HG03457 (cell line): Measurements from ENCODE around the gene SPACA6.
"Not testable (repeated sequence)": the region's sequence is repeated elsewhere in the genome, so short reads cannot be mapped to it uniquely, and the experiment has no call there.

Experiments used
- ATAC-seq: cut with Tn5 transposase; IDR thresholded peaks from one replicate; pipeline ENCODE4 v1.9.1; 2021; ENCODE audit warnings: moderate number of reproducible peaks; ENCODE audit not compliant: unreplicated experiment

Gene SPACA6

GRCh38 chr19:51733742-51734522 lies 40.8 kb downstream of the SPACA6 start:
- no peak for ATAC-seq

DNA sequence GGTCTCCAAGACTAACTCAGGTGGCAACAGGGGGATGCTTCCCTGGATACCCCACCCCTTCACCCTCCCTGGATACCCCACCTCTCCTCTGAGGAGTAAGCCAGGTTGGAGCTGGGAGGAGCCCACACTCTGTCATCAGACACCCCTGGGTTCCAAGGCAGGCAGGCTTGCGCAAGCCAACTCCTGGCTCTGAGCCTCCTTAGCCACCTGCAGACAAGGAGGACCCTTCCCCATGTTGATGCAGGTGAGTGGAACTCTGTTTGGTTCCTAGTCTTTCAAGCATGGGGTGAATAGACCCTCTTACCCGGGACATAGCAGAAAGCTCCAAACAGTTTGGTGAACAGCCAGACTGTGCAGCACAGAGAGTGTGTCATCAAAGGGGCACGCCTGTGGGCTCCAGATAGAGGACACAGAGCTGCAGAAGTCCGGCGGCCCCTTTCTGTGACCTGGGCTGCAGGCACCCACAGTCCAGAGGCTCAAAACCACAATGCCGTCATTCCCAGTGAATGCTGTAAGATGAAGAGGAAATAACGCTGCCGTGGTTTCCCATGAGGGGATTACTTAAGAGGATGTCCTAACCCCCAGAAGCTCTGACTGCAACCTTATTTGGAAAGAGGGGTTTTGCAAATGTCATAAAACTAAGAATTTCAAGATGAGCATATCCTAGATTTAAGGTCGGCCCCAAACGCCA lies 42.8 kb downstream of the SPACA6 start:
- no peak for ATAC-seq

DNA sequence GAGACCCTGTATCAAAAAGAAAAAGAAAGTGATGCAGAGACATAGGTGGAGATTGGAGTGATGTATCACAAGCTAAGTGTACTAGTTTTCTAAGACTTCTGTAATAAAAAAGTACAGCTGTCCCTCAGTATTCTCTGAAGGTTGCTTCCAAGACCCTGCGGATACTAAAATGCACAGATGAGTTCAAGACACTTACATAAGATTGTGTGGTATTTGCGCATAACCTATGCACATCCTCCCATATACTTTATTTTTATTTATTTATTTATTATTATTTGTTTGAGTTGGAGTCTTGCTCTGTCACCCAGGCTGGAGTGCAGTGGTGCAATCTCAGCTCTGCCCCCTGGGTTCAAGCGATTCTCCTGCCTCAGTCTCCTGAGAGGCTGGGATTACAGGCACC lies 44.3 kb downstream of the SPACA6 start:
- ATAC-seq: no peak

- ATAC-seq: no peak
Measured at GRCh38 chr19:51737924-51738323, 44.8 kb downstream of the SPACA6 start.

DNA sequence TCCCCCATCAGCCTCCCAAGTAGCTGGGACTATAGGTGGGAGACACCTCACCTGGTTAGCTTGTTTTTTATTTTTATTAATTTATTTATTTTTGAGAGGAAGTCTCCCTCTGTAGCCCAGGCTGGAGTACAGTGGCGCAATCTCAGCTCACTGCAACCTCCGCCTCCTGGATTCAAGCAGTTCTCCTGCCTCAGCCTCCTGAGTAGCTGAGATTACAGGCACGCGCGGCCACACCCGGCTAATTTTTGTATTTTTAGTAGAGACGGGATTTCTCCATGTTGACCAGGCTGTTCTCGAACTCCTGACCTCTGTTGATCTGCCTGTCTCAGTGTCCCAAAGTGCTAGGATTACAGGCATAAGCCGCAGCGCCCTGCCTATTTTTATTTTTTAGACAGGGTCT lies 45.4 kb downstream of the SPACA6 start:
- not testable (repeated sequence) for ATAC-seq

DNA sequence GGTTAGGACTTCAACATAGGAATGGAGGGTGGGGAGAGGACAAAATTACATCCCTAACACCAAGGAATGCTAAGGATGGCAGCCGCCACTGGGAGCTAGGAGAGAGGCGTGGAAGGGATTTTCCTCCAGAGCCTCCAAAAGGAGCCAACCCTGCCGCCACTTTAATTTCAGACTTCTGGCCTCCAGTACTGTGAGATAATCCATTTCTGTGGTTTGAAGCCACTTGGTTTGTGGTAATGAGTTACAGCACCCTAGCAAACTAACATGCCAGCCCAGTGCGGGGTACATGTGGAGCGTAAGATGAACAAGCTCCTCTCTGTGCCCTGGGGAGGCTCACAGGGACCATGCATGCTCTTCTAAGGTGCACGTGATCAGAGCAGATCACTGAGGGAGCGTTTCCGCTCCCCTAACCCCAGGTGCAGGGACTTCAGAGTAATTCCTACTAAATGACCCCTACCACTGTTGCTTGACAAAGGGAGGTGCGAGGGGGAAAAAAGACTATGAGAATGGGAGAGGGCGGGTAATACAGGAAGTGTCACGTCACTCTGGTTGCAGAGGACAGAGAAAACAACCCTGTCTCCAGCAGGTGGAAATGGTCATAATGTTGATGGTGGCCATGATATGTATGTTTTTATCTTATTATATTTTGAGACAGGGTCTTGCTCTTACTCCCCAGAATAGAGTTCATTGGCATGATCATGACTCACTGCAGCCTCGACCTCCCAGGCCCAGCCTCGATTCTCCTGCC lies 46.5 kb downstream of the SPACA6 start:
- ATAC-seq: no peak

GRCh38 chr19:51740356-51740755 lies 47.2 kb downstream of the SPACA6 start:
- no peak for ATAC-seq

GRCh38 chr19:51742789-51743188 lies 49.7 kb downstream of the SPACA6 start:
- no peak for ATAC-seq

- no peak for ATAC-seq
Measured at GRCh38 chr19:51743405-51743804, 50.3 kb downstream of the SPACA6 start.

DNA sequence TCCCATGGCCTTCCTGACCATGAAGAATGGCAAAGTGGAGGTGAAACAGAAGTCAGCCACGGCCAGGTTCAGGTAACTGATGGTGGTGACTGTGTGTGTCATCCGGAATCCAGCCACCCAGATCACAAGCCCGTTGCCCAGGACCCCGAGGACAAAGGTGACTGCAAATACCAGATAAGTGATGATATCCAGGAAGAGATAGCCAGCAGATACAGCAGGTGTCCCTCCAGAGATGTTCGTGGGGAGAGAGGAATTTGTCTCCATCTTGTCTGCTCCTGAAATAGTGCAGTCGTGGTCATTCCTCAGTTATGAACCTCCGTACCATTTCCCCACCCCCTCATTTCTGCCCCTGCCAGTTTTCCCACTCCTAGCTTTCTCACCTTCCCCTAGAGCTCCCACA lies 53.6 kb downstream of the SPACA6 start:
- no peak for ATAC-seq

DNA sequence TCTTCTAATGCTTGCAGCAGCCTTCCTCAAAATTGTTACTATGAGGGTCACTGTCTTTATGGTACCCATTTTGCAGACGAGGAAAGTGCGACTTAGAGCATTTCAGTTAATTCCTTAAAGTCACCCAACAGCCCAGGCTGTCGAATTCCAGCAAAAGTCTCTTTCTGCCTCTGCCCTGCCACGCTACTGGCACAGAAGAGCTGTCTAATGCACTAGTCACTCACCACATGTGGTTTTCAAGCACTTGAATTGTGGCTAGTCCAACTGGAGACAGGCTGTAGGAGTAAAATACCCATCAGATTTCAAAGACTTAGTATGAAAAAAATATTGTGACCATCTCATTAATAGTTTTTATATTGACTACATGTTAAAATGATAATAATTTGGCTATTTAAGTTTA lies 56.8 kb downstream of the SPACA6 start:
- ATAC-seq: no peak

DNA sequence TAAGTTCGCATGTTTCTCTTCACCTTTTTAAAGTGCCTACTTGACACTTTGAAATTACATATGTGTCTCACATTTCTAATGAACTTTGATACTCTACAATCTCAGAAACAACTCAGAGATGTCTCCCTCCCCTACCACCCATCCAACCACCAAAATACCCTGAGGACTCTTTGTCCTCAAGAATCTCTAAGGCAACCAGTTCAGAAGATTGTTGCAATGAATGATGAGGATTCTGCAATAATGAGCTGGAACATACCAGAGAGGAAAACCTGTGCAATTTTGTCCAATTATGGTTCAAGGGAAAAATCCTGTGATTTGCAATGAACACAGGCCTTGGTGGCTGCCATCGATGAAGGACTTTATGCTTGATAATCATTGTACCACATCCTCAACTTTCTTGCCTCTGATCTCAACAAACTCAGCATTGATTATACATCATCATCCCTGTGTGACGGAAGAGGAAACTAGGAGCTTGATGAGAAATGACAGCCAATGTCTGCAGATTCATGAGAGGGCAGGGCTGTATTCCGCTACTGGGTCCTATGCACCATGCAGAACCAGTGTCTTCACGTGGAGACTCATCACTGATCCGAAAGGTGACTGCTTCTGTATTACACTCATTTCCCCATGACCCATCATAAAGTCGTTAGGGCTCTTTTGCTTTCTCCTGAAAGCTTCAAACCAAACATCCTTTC lies 57.4 kb downstream of the SPACA6 start:
- no peak for ATAC-seq

GRCh38 chr19:51751655-51752054 lies 58.5 kb downstream of the SPACA6 start, which contains the start of gene FPR1:
TSS of gene FPR1 (minus strand) at chr19:51751878. CDS start at chr19:51746994, 4,884 bp downstream.
- no peak for ATAC-seq

- no peak for ATAC-seq
Measured at GRCh38 chr19:51754109-51754508, 61.0 kb downstream of the SPACA6 start.

- no peak for ATAC-seq
Measured at GRCh38 chr19:51754770-51755169, 61.6 kb downstream of the SPACA6 start.
